GM12873 (cell line): ENCODE results near the gene ILDR2.

Experiments
- CTCF ChIP-seq: IDR thresholded peaks from 2 replicates; pipeline ENCODE4 v1.5.1; 2012; ENCODE audit warnings: low read depth, mild to moderate bottlenecking, moderate library complexity, low read length, control low read depth; ENCODE audit not compliant: insufficient read depth; ENCODE audit errors: missing control alignments

The ILDR2 gene

GRCh38 chr1:166918956-166919316 is 56.4 kb downstream of the ILDR2 start:
- TF ChIP-seq CTCF = no peak

GRCh38 chr1:166918088-166918955 is 57.0 kb downstream of the ILDR2 start:
- TF ChIP-seq CTCF = no peak

GRCh38 chr1:166915941-166916340 is 59.4 kb downstream of the ILDR2 start:
- no peak for TF ChIP-seq CTCF

GRCh38 chr1:166915042-166915441 is 60.3 kb downstream of the ILDR2 start:
- TF ChIP-seq CTCF = no peak

- no peak for TF ChIP-seq CTCF
Measured at GRCh38 chr1:166914111-166914510, 61.2 kb downstream of the ILDR2 start.

DNA sequence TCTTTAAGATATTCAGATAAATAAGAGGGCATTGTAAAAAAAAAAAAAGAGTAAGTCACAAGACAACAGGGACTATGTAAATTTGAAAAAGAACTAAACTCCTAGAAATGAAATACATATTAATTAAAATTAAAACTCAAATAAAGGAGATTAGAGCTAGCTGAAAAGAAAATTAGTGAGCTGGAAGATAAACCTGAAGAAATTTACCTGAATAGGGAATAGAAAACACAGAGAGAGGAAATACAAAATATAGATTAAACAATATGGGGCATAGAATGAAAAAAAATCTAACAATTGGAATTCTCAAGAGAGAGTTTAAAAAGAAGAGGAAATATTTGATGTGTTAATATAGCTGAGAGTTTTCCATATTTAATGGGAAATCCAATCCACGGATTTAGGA is 63.7 kb downstream of the ILDR2 start:
- no peak for TF ChIP-seq CTCF

GRCh38 chr1:166910396-166910994 is 64.8 kb downstream of the ILDR2 start:
- peak; percentile 81 for TF ChIP-seq CTCF
